Nephron progenitor cell (in vitro differentiated cells): Measurements from ENCODE around the gene RNF144A.

ENCODE experiments used
- DNase-seq: peaks from one replicate; pipeline ENCODE4 v3.0.0; 2021
- H3K27ac Mint-ChIP-seq: 2 replicates; pipeline ENCODE4 v1.8.0; 2021; ENCODE audit warnings: mild to moderate bottlenecking, moderate library complexity, mixed read lengths
- H3K27me3 Mint-ChIP-seq: 2 replicates; pipeline ENCODE4 v1.8.0; 2021; ENCODE audit warnings: mild to moderate bottlenecking, low read depth, mixed read lengths; ENCODE audit not compliant: poor library complexity
- H3K36me3 Mint-ChIP-seq: 2 replicates; pipeline ENCODE4 v1.8.0; 2021; ENCODE audit warnings: low read depth, mixed read lengths
- H3K4me1 Mint-ChIP-seq: 2 replicates; pipeline ENCODE4 v1.8.0; 2021; ENCODE audit warnings: mixed read lengths
- H3K4me3 Mint-ChIP-seq: 2 replicates; pipeline ENCODE4 v1.8.0; 2021; ENCODE audit warnings: mild to moderate bottlenecking, moderate library complexity, mixed read lengths
- H3K9me3 Mint-ChIP-seq: 2 replicates; pipeline ENCODE4 v1.8.0; 2021; ENCODE audit warnings: mild to moderate bottlenecking, moderate library complexity, mixed read lengths
- TF ChIP-seq, protein P1 (sequence below): fragments of 200-600 bp; sonication (generic); IDR thresholded peaks from 2 replicates; pipeline ENCODE4 v1.5.0; 2021; ENCODE audit warnings: antibody characterized with exemption

Gene RNF144A

DNA sequence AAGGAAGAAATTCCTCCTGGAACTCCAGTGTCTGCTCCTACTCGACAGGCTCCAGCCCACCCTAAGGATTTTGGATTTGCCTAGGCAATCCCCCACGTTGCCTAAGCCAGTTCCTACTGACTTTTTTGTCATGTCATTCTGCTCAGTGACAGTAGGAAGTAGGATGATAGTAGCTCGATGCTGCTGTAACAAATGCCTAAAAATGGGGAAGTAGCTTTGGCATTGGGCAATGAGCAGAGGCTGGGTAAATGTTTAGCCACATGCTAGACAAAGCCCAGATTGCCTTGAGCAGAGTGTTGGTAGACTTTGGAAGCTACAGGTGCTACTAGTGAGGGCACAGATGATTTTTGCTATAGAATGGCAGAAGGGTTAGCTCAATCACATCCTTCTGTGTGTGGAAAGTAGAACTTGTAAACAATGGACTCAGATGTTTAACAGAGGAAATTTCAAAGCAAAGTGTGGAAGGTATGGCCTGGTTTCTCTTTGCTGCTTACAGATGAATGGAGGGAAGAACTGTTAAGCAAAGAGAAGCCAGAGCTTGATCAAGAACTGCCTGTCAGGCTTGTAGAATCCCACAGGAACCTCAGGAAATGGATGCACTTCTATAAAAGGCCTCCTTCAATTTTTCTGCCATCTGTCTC, 154.8 kb downstream of the RNF144A start:
- Mint-ChIP-seq H3K27ac (no peak overlapping the region), H3K4me1 (peaks cover 5% of the 10 kb centered on the region), H3K4me3 (no peak overlapping the region), H3K27me3 (no peaks in the 10 kb centered on the region), H3K36me3 (peaks cover 30% of the 10 kb centered on the region), H3K9me3 (no peaks in the 10 kb centered on the region)
- TF ChIP-seq, protein P1, sequence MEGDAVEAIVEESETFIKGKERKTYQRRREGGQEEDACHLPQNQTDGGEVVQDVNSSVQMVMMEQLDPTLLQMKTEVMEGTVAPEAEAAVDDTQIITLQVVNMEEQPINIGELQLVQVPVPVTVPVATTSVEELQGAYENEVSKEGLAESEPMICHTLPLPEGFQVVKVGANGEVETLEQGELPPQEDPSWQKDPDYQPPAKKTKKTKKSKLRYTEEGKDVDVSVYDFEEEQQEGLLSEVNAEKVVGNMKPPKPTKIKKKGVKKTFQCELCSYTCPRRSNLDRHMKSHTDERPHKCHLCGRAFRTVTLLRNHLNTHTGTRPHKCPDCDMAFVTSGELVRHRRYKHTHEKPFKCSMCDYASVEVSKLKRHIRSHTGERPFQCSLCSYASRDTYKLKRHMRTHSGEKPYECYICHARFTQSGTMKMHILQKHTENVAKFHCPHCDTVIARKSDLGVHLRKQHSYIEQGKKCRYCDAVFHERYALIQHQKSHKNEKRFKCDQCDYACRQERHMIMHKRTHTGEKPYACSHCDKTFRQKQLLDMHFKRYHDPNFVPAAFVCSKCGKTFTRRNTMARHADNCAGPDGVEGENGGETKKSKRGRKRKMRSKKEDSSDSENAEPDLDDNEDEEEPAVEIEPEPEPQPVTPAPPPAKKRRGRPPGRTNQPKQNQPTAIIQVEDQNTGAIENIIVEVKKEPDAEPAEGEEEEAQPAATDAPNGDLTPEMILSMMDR, result no peak
- no peak for DNase-seq

DNA sequence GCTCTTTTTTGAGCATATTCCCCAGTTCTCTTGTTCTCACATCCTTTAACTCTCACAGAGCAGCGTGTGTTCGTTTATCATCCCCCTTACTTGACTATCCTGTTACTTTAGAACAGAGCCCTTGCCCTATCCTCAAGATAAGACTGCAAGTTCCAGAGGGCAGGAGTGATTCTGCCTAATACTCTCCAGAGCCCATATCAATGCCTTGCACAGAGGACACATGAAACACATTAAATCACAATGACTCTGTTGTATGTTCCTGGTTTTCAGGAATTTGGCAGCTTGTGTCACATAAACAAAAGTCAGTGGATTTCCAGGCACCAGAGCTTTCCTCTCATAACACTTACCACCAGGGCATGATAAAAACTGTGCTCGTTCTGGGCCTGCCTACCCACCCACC, 156.7 kb downstream of the RNF144A start:
- H3K36me3 Mint-ChIP-seq, result peaks cover 25% of the 10 kb centered on the region
- no peak for DNase-seq
- H3K9me3 Mint-ChIP-seq, result no peaks in the 10 kb centered on the region
- no peak overlapping the region for H3K4me3 Mint-ChIP-seq
- peaks cover 5% of the 10 kb centered on the region for H3K4me1 Mint-ChIP-seq
- TF ChIP-seq, protein P1, result no peak
- no peaks in the 10 kb centered on the region for H3K27me3 Mint-ChIP-seq
- no peak overlapping the region for H3K27ac Mint-ChIP-seq

DNA sequence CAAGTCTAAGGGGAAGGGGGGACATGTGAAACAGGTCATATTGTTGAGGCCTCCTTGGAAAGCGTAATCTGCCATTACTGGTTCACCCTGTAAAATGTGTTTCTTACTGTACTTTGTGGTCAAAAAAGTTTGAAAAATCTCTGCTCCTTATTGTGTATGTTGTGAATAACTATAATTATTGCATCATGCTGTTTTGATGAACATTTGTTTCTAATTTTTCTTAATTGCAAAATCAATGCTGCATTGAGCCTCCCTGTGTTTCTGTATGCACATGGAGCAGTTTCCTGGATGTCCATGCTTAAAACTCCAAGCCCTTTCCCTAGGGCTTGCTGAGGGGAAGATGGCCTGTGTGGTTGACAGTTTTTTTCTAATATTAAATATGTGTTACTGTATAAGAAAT, 158.6 kb downstream of the RNF144A start:
- H3K4me1 Mint-ChIP-seq, result peaks cover 5% of the 10 kb centered on the region
- H3K4me3 Mint-ChIP-seq, result no peak overlapping the region
- no peaks in the 10 kb centered on the region for H3K27me3 Mint-ChIP-seq
- H3K9me3 Mint-ChIP-seq, result no peaks in the 10 kb centered on the region
- no peak overlapping the region for H3K27ac Mint-ChIP-seq
- peaks cover 21% of the 10 kb centered on the region for H3K36me3 Mint-ChIP-seq
- TF ChIP-seq, protein P1, result no peak
- no peak for DNase-seq

DNA sequence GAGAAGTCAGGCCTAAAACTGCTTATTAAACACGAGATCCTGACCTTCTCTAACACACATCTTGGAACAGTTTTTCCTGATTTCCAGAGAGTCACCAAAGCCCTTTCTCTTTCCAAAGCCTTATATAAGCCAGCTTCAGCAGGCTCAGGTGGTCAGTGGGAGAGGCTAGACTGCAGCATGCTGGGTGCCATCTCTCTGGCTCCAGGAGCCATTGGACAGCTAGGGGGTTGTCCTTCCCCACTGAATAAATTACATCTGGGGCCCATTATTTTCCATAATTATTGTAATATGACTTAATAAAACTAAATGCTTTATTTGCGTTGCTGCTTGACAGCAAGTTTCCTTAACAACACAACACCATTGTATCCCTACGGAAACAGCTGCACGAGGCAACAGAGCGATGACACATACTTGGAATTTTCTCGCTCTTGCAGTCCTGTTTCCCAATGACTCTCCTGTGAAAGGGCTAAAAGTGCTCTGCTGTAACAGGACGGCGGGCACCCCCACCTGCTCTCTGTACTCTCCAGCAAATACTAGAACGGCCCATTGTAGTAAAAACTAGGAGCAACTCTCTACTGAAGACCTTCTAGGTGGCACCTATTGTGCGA, 160.6 kb downstream of the RNF144A start:
- H3K36me3 Mint-ChIP-seq, result peaks cover 16% of the 10 kb centered on the region
- no peak overlapping the region for H3K27ac Mint-ChIP-seq
- TF ChIP-seq, protein P1, result no peak
- no peaks in the 10 kb centered on the region for H3K27me3 Mint-ChIP-seq
- no peak for DNase-seq
- H3K4me3 Mint-ChIP-seq, result no peak overlapping the region
- H3K9me3 Mint-ChIP-seq, result no peaks in the 10 kb centered on the region
- peaks cover 5% of the 10 kb centered on the region for H3K4me1 Mint-ChIP-seq

DNA sequence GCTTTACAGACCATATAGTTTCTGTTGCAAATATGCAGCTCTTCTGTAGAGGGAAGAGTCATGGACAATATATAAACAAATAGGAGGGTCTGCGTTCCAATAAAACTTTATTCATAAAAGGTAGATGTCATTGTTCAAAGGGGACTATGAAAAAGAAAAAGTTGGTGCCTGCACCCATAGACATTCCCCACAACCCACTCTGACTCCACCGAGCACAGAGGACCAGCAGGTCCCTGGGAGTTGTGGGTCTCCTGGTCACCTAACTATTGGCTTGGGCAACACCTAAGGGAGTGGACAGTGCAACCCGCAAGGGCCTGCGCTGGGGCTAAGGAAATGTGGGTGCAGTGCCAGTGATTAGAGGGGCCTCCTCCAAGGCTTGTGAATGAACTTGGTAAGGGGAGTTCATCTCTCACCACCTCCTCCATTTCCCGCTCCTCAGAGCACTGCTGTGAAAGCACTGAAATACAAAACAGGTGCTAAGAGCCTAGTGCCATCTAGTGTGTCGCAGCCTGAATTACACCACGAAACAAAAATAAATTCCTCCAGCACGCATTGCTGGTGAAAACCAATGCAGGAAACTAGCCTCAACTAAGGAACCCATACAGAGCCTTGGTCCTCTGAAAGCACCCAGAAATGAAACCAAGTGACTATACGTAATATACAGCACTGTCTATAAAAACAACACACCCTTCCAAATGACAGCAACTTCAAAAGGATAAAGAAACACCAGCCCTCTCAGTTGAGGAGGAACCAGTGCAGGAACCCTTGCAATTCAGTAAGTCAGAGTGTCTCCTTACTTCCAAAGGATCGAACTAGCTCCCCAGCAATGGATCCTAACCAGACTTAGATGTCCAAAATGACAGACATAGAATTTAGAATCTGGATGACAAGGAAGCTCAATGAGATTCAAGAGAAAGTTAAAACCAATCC, 166.6 kb downstream of the RNF144A start:
- H3K4me1 Mint-ChIP-seq, result no peaks in the 10 kb centered on the region
- peaks cover 26% of the 10 kb centered on the region for H3K9me3 Mint-ChIP-seq
- peaks cover 7% of the 10 kb centered on the region for H3K36me3 Mint-ChIP-seq
- no peak for DNase-seq
- TF ChIP-seq, protein P1, result peak; percentile 54
- peaks cover 4% of the 10 kb centered on the region for H3K27me3 Mint-ChIP-seq
- no peak overlapping the region for H3K27ac Mint-ChIP-seq
- no peak overlapping the region for H3K4me3 Mint-ChIP-seq
